IMR-90 (cell line): Measurements from ENCODE around the gene CACNA1I. TPM values are rescaled to one million over a fixed set of nuclear protein-coding genes. Genes with fewer than 3 reads are reported as not detected.

Experiments
- ATAC-seq: fragments of 200-7000 bp; cut with Tn5 transposase; 2 replicates; pipeline ENCODE4 v1.9.1; 2020; ENCODE audit warnings: low read depth, mild to moderate bottlenecking, moderate library complexity
- BruUV-seq: library from RNA; stranded (reverse); fragments of 400-500 nt; replicated peaks from 2 replicates; lab custom pipeline; 2021; lab: Mats Ljungman, UMichigan
- CTCF ChIA-PET: fragments of 300-600 bp; formaldehyde crosslinking; extraction: SDS; loops from one replicate; lab custom pipeline; 2021; ENCODE audit warnings: antibody characterized with exemption; lab: Yijun Ruan, JAX
- POLR2A ChIA-PET: fragments of 300-600 bp; sonication (Branson Sonifier 250); formaldehyde crosslinking; loops from one replicate; lab custom pipeline; 2022; ENCODE audit warnings: antibody characterized with exemption; ENCODE audit not compliant: unreplicated experiment; lab: Charles Lee
- DNase-seq: peaks from one replicate; pipeline ENCODE4 v3.0.0; 2013
- H2AFZ ChIP-seq: replicated peaks from 2 replicates; pipeline ENCODE3; 2013; ENCODE audit warnings: low read length, mild to moderate bottlenecking; ENCODE audit not compliant: poor library complexity
- H2AK5ac ChIP-seq: 2 replicates; pipeline ENCODE4 v1.6.1; 2013; ENCODE audit warnings: low read depth, low read length, inconsistent platforms
- H2AK9ac ChIP-seq: replicated peaks from 2 replicates; pipeline ENCODE3; 2013; ENCODE audit warnings: mild to moderate bottlenecking, low read depth, low read length, moderate library complexity; ENCODE audit not compliant: poor library complexity
- H2BK120ac ChIP-seq: 2 replicates; pipeline ENCODE4 v1.6.1; 2013; ENCODE audit warnings: low read depth, low read length, inconsistent platforms
- H2BK15ac ChIP-seq: 3 replicates; pipeline ENCODE4 v1.6.1; 2013; ENCODE audit warnings: low read depth, low read length, inconsistent platforms
- H2BK20ac ChIP-seq: 2 replicates; pipeline ENCODE4 v1.6.1; 2013; ENCODE audit warnings: low read depth, mild to moderate bottlenecking, inconsistent platforms, low read length, moderate library complexity
- H2BK5ac ChIP-seq: 2 replicates; pipeline ENCODE4 v1.6.1; 2013; ENCODE audit warnings: mild to moderate bottlenecking, low read depth, low read length, inconsistent platforms; ENCODE audit not compliant: poor library complexity, severe bottlenecking
- H3K14ac ChIP-seq: replicated peaks from 2 replicates; pipeline ENCODE4 v1.6.1; 2013; ENCODE audit warnings: low read depth, low read length, inconsistent platforms
- H3K18ac ChIP-seq: 2 replicates; pipeline ENCODE4 v1.6.1; 2013; ENCODE audit warnings: low read depth, low read length, control low read depth
- H3K23ac ChIP-seq: 2 replicates; pipeline ENCODE4 v1.6.1; 2013; ENCODE audit warnings: low read depth, low read length, inconsistent platforms
- H3K27ac ChIP-seq: 2 replicates; pipeline ENCODE4 v1.5.1; 2013; ENCODE audit warnings: mild to moderate bottlenecking, control low read depth, low read length; ENCODE audit not compliant: insufficient read depth
- H3K27me3 ChIP-seq: 2 replicates; pipeline ENCODE4 v1.6.1; 2013; ENCODE audit warnings: low read length; ENCODE audit not compliant: control insufficient read depth, insufficient read depth
- H3K36me3 ChIP-seq: 2 replicates; pipeline ENCODE4 v1.6.1; 2013; ENCODE audit warnings: low read length, mixed read lengths; ENCODE audit not compliant: control insufficient read depth, insufficient read depth
- H3K4ac ChIP-seq: 2 replicates; pipeline ENCODE4 v1.6.1; 2013; ENCODE audit warnings: low read depth, low read length, inconsistent platforms
- H3K4me1 ChIP-seq: 2 replicates; pipeline ENCODE4 v1.6.1; 2013; ENCODE audit warnings: low read length, mixed read lengths; ENCODE audit not compliant: control insufficient read depth, insufficient read depth
- H3K4me2 ChIP-seq: 2 replicates; pipeline ENCODE4 v1.6.1; 2013; ENCODE audit warnings: low read depth, mild to moderate bottlenecking, control low read depth, low read length, moderate library complexity
- H3K4me3 ChIP-seq: 2 replicates; pipeline ENCODE4 v1.5.1; 2013; ENCODE audit warnings: low read depth, mild to moderate bottlenecking, control low read depth, low read length, moderate library complexity; ENCODE audit not compliant: insufficient read depth
- H3K56ac ChIP-seq: 2 replicates; pipeline ENCODE4 v1.6.1; 2013; ENCODE audit warnings: low read length, inconsistent platforms; ENCODE audit not compliant: insufficient read depth; ENCODE audit errors: extremely low read depth
- H3K79me1 ChIP-seq, 2 experiments: 2 replicates each; pipeline ENCODE4 v1.6.1; 2013; ENCODE audit warnings: low read length in 2 of 2, inconsistent platforms in 1 of 2, low read depth in 1 of 2
- H3K9ac ChIP-seq: 2 replicates; pipeline ENCODE4 v1.6.1; 2013; ENCODE audit warnings: low read depth, low read length, control low read depth
- H3K9me1 ChIP-seq: 2 replicates; pipeline ENCODE4 v1.6.1; 2013; ENCODE audit warnings: low read length, inconsistent platforms; ENCODE audit not compliant: insufficient read depth
- H3K9me3 ChIP-seq: 2 replicates; pipeline ENCODE4 v1.6.1; 2013; ENCODE audit warnings: low read length; ENCODE audit not compliant: control insufficient read depth, insufficient read depth
- H4K20me1 ChIP-seq: 2 replicates; pipeline ENCODE4 v1.6.1; 2013; ENCODE audit warnings: low read length, inconsistent platforms; ENCODE audit not compliant: insufficient read depth
- H4K5ac ChIP-seq: 2 replicates; pipeline ENCODE4 v1.6.1; 2013; ENCODE audit warnings: mild to moderate bottlenecking, low read depth, low read length, control low read depth
- H4K8ac ChIP-seq, 2 experiments: 2 replicates each; pipeline ENCODE4 v1.6.1; 2013; ENCODE audit warnings: low read depth in 2 of 2, low read length in 2 of 2, control low read depth in 1 of 2, inconsistent platforms in 1 of 2
- H4K91ac ChIP-seq: 2 replicates; pipeline ENCODE4 v1.6.1; 2013; ENCODE audit warnings: low read depth, low read length, inconsistent platforms; ENCODE audit not compliant: insufficient read depth
- FOS ChIP-seq: fragments of 150-350 bp; IDR thresholded peaks from 2 replicates; pipeline ENCODE4 v1.6.1; 2016; ENCODE audit warnings: low read depth, low read length
- WGBS, 2 experiments: methylation state at CpG; one replicate each; pipeline versions ENCODE4 v1.1.5 to v1.1.7; 2013; ENCODE audit warnings: missing lambda C conversion rate in 2 of 2; ENCODE audit not compliant: insufficient read length in 1 of 2; ENCODE audit errors: extremely low coverage in 2 of 2; 5-methylcytosine and 5-hydroxymethylcytosine counted together
- dilution Hi-C: fragments of 300-500 bp; cut with HindIII; formaldehyde crosslinking; loops from one replicate; pipeline ENCODE4 v1.14.3; 2018; ENCODE audit warnings: low sequenced_read_pairs; ENCODE audit not compliant: unreplicated experiment
- in situ Hi-C: fragments of 300-500 bp; cut with MboI; formaldehyde crosslinking; loops from 3 replicates; pipeline ENCODE4 v1.14.3; 2019; ENCODE audit warnings: low sequenced_read_pairs, inconsistent platforms, mixed read lengths
- intact Hi-C: fragments of 100-400 bp; cut with micrococcal nuclease; formaldehyde crosslinking; loops from 2 replicates; pipeline ENCODE4 v1.10.0; 2022
- polyA plus RNA-seq, 3 experiments: library from polyadenylated mRNA; depleted of rRNA; stranded (reverse); fragments of >200 nt; gene quantifications; 2 replicates each; pipeline ENCODE4 v1.2.3, GENCODE V29; 2012; ENCODE audit warnings: low replicate concordance in 1 of 3
- total RNA-seq: library from RNA; depleted of rRNA; stranded (reverse); fragments of >200 nt; gene quantifications from 2 replicates; pipeline ENCODE4 v1.2.3, GENCODE V29; 2012

CACNA1I gene
- total and polyA plus RNA-seq, 2 of the 4 experiments (the other 2 are of a cell fraction) = under 0.01 to 0.02 TPM

DNA sequence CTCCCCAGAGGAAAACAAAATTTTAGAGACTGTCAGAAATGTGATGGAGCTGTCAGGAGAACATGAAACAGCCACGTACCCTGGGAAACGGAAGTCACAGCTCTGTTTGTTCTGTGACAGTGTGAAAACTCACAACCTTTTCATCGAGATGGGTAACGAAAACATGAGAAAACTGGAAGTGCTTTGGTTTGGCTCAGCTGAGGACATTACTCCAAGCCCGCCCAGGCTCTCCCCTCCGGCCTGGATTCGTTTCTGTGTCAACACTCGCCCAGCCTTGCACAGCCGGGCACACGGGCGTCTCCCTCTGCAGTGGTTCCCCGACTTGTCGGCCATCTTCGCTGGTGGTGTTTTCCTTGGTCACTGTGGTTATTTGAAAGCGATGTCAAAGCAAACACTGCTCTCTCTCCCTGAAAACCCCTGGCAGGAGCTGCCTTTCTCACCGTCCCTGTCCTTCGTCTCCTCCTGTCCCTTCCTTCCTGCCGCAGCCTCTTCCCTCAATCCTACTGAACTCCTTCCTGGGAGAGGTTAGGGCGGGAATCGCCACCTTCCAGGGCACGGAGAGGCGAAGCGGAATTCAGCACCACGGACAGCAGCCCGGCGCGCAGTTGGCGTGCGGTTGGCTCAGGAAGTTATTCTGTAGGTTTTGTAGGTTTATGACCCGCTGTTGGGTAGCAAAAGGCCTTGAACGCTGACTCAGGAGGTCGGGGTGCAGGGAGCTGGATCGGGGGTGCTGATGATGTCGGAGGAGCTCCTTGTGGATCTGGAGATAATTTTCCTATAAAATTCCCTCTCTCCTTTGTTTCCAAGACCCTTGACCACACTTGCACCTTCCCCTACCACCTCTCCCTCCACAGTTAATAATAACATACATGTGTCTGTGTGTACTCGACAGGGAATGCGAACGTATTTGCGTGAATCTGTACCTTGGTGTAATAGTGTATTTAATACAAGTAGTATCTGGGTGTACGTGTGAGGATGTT is 24.9 kb upstream of the CACNA1I start:
- intact Hi-C loops = no loop called here
- no peak for DNase-seq
- in situ Hi-C loops = no loop called here

More for the DNA sequence above, 24.9 kb upstream of the CACNA1I start:
- Histone ChIP-seq H4K8ac (no peak overlapping the region), H2AK5ac (no peak overlapping the region), H3K4me3 (no peak overlapping the region), H3K56ac (no peak overlapping the region), H4K5ac (no peak overlapping the region), H2BK120ac (no peak overlapping the region), H3K36me3 (no peaks in the 10 kb centered on the region), H3K14ac (no peak overlapping the region), H2AK9ac (peak overlapping the region; percentile 82), H4K20me1 (peaks cover 15% of the 10 kb centered on the region), H2BK15ac (no peak overlapping the region), H3K23ac (no peak overlapping the region), H2BK5ac (no peak overlapping the region), H3K9ac (no peak overlapping the region), H3K4me2 (no peak overlapping the region), H3K27ac (no peak overlapping the region), H3K4ac (no peak overlapping the region), H3K27me3 (peaks cover 30% of the 10 kb centered on the region), H3K18ac (no peak overlapping the region), H3K4me1 (peaks cover 3% of the 10 kb centered on the region; the same call in 1 of the 2 replicates), H3K9me1 (peaks cover 12% of the 10 kb centered on the region; the same call in 1 of the 2 replicates), H2BK20ac (no peak overlapping the region), H3K9me3 (no peaks in the 10 kb centered on the region), H3K79me1 (no peaks in the 10 kb centered on the region), H2AFZ (peak overlapping the region; percentile 78), H4K91ac (no peak overlapping the region)
- CTCF ChIA-PET = interaction anchor here (0.6 kb wide), 1 partner anchor 9 kb away, joined by 12 read pairs; no protein-coding TSS in a partner anchor
- dilution Hi-C loops = no loop called here
- BruUV-seq = no TSS peak
- WGBS, 2 experiments = 10% methylated on average over 4 of the region's 39 CpGs; no CpG with 5 or more reads in 1 of the 2 experiments
- POLR2A ChIA-PET = no interaction called here
- TF ChIP-seq FOS = no peak
- ATAC-seq = peak; percentile 33; the same call in 1 of the 2 replicates
